Measurements from ENCODE around the gene CCL26.
"Not testable (repeated sequence)": the region's sequence is repeated elsewhere in the genome, so short reads cannot be mapped to it uniquely, and the experiment has no call there.

Gene CCL26

DNA sequence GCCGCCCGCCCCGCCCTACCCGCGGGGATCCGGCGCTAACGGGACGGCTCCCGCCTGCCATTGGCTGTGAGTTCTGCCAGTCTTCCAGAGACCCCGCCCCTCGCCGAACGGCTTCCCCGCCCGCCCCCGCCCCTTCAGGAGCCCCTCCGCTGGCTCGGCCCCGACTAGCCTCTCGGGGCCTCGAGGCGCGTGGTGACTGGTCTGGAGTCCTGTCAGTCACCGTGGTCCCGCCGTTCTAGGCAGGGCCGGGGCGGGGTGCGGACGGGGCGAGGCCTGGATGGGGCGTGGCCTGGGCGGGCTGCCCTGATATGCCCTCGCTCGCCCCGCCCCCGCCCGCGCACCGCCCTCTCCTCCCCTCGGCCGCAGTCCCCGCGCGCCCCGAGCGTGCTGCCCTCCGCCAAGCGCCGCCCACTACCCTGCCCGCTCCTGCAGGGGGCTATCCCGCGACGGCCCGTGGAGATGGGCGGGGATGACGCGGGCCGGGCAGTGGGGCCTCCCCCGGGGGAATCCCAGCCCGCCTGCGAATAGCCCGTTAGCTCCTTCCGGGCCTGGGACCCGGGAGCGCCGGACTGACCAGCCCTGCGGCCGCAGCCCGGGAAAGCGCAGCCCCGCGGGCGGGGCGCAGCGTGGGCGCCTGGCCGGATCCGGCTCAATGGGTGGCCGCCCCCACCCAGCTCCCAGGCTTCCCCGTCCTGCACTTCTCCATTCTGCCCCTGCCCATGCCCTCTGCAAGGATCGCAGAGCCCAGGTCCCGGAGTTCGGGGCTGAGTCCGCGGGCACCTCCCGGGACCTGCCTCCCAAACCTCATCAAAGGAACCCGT, 32.8 kb downstream of the CCL26 start:
- DNase-seq (ENCODE audit: low read depth): peak; percentile 97

DNA sequence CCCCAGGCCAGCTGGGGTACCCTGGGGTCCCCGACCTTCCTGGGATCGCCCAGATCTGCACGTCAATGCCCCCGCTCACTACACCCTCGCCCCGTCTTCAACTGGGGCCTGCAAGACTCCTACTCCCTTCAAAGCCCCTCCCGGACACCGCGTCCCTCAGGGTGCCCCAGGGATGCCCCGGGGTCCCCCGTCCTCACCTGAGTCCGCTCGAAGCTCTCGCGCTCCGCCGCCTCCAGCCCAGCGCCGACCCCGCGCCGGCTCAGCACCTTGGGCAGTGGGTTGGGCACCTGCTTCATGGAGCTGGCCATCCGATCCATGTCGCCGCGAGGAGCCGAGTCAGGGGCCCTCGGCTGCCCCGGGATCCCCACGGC, 33.4 kb downstream of the CCL26 start, which contains the start of gene HIP1:
TSS of gene HIP1 (minus strand) at position 338 of the 371 bp plus-strand sequence. CDS start at position 317, 21 bp downstream.
- DNase-seq (ENCODE audit: low read depth): no peak

DNA sequence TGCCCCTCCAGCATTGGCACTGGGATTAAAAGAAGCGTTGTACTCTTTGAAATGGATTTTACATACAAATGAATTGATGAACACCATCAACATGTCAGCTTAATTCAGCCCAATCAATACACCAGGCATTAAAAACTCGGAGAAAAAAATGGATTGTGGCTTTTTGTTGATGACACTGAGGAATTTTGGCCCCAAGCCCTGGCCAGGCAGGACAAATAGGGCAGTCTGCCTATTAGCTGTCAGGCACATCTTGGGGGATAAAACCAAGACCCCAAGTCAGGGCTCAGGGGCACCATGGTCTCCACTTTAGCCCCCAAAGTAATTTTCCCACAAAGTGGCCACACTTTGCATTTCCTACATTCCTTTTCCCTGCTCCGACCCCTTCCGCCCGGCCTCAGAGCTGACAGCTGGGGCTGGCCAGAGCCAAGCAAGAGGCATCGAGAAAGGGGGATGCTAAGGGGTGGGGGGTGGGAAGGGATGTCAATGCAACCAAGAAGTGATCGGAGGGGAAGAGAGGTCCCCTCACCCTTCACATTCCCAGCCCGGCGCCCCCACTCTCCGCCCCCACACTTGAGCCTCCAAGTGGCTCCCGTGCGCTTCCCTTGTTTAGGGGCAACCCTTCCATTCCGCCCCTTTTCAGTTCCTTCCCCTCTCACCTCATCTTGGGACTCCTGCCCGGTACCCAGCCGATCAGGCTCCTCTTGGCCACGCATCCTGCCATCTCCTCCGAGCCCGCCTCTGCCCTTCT, 34.0 kb downstream of the CCL26 start:
- DNase-seq (ENCODE audit: low read depth): no peak

DNA sequence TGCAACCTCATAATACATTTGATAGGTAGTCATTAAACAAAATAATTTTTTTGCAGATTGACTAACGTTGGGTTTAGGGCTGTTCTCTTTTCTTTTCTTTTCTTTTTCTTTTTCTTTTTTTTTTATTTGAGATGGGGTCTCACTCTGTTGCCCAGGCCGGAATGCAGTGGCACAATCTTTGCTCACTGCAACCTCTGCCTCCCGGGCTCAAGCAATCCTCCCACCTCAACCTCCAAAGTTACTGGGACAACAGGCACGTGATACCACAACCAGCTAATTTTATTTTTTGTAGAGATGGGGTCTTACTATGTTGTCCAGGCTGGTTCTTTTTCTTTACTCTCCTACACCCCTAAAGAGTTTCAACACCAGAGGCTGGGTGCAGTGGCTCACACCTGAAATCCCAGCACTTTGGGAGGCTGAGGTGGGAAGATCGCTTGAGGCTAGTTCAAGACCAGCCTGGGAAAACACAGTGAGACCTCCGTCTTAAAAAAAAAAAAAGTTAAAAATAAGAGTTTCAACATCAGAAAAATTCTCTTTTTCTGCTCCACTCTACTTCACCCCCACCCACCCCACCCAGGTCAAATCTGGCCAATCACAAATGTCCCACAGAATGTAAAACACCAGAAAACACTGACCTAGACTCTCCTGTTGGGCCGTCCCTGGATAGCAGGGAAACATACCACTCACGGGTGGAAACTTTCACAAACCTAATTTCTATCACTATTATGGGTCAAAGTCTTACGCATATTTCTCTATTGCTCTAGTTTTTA, 36.2 kb downstream of the CCL26 start:
- DNase-seq (ENCODE audit: low read depth): no peak

DNA sequence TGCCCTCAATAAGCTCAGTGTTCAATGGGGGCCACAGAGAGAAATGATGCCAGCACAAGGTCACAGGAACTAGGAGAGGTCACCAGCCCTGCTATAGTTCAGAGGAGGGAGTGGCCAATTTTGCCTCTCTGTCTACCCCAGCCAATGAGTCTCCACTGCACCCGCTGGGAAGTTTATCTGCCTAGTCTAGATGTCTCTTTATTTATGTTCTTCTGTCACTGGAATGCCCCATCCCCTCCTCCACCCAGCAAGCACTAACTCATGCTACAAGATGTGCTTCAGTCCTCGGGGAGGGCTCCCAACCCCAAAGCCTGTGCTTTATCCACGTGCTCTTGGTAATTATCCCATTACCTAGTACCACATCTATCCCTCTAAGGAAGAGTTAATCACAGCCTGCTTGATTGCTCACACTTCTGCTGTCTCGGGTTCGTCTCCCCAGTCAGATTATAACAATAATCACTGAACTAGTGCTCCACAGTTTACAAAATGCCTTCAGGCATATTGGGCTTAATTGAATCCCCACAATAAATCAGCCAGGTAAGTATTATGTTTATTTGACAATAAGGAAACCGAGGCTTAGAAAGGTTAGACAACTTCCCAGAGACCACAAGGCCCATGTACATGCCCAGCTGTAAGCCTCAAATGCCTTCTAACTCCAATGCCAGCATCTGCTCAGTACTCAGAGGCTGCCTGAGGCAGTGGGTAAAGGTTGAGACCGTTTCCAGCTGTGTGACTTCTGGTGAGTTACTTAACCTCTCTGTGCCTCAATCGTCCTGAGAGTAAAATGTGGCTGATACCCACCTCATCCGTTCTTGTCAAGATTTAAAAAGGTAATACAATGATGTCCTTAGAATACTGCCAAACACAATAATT, 37.2 kb downstream of the CCL26 start:
- no peak for DNase-seq (ENCODE audit: low read depth)

DNA sequence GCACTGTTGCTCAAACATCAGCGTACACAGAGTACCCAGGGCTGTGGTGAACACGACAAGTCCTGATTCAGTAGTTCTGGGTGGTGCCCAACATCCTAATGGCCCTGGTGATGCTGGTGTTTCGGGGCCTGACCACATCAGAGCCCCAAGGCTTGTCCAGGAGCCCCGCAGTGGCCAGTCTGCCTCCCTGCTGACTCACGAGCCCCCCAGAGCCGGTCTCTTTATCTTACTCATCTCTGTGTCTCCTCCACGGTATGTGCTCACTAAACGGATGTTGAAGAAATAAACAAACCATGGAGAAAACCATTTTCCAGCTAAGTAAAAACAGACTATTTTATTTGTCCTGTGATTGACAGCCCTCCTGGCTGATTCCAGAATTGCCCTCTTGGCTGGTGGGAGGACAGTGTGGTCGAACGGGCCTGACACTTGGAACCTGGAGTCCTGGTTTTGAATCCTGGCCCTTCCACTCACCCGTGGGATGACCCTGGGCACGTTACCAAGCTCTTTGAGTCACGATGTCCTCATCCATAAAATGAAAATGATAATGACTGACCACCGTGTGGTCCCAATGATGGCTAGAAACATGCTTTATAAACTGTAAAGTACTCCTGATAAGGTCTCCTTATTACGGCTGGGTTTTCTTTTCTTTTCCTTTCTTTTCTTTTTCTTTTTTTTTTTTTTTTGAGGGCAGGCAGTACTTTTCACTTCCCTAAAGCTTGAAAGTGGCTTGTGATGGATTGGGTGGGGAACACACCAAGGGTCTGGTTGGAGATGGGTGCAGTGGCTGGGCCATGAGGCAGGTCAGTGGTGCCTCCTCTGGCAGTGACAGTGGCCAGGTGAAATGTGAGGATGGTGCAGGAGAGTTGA, 39.0 kb downstream of the CCL26 start:
- no peak for DNase-seq (ENCODE audit: low read depth)

DNA sequence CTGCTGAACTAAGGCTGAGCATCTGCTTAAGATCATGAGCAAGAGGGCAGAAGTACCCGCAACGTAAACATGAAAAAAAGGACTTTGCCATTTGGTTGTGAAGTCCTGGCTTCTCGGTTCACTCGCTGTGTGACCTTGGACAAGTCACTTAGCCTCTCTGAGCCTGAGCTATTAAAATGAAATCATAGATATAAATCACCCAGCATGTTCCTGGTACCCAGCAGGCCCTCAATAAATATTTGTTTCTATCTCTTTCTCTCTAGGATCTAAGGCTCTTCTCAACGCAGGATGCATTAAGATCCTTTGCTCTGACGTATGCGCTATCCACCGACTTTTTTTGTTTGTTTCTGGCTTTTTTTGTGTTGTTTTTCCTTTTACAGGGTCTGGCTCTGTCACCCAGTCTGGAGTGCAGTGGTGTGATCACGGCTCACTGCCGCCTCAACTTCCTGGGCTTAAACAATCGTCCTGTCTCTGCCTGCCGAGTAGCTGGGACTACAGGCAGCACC, 39.9 kb downstream of the CCL26 start:
- DNase-seq (ENCODE audit: low read depth): no peak

DNA sequence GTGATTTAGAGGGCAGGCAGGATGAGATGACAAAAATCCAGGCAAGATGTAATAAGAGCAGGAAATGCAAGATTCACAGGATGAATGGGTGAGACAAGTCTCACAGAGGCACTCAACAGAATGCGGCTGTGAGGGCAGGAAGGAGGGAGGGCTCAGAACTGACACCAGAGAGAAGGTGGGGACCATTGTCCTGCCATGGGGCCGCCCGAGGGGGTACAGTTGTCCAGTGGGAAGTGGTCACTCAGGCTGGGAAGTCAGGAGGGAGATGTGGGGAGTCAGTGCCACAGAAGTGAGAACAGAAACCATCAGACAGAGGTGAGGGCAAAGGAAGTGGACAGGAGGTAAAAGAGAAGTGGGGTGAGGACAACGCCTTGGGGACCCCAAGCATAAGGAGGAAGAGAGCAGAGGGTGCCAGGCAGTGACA, 42.1 kb downstream of the CCL26 start:
- no peak for DNase-seq (ENCODE audit: low read depth)

DNA sequence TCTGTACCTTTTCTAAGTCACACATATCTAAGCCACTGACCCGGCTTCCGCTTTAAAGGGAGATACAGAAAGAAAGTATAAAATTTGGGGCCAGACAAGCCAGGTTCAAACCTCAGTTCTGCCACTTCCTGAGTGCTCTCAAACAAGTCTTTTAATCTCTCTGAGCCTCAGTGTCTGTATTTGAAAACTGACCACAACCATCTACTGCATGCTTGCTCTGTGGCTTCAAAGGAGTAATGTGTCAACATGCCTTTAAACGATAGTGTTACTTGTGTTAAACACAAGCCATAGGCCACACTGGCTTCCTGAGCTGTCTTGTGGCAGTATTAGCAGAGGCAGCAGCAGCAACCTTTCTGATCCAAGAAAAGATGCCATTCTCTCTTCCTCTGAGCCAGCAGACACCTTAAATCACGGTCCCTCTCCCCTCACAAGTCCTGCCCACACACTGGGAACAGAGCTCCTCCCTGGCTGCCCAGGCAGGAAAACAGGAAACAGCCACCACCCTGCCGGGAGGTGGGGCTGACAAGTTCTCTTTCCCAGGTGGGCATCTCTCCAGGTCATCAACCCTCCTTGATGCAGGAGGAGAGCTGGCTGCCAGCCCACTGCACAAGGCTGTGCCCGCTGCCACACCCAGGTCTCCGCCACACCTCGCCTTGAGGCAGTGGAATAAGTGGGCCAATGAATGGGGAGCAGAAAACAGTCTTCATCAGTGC, 44.0 kb downstream of the CCL26 start:
- DNase-seq (ENCODE audit: low read depth): no peak

DNA sequence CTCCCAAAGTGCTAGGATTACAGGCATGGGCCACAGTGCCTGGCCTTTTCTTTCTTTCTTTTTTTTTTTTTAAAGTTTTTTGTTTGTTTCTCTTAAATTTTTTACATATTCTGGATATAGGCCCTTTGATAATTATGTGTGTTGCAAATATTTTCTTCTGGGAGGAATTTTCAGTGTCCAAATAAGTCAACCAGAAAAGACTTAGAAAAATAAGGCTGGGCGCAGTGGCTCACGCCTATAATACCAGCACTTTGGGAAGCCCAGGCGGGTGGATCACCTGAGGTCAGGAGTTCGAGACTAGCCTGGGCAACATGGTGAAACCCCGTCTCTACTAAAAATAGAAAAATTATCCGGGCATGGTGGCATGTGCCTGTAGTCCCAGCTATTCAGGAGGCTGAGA, 44.7 kb downstream of the CCL26 start:
- DNase-seq (ENCODE audit: low read depth): not testable (repeated sequence)

DNA sequence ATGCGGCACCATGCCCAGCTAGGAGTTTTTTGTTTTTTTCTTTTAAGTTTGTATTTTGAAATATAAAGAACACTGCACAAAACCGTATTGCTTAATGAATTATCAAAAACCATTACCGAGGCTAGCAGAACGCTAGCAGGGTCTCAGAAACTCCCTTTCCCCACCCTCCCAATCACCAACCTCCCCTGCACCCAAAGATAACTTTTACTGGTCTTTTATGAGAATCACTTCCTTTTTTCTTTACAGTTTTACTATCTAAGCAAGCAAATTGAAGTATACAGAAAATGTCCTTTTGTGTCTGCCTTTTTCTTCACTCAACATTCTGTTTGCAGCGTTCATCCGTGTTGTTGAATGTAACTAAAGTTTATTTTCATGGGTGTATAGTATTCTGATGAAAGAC, 46.7 kb downstream of the CCL26 start:
- DNase-seq (ENCODE audit: low read depth): no peak

DNA sequence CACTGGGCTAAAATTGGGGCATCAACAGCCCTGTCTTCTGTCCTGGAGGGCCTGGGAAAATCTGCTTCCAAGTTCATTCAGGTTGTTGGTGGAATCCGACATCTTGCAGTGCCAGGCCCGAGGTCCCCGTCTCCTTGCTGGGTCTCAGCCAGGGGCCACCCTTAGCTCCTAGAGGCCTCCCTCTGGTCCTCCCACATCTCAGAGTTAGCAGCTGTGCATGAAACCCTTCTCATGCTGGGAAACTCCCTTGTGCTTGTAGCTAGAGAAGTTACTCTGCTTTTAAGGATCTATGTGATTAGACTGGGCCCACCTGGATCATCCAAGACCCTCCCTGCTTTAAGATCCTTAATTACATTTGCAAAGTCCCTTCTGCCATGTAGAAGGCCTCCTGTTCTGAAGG, 48.6 kb downstream of the CCL26 start:
- DNase-seq (ENCODE audit: low read depth): no peak

DNA sequence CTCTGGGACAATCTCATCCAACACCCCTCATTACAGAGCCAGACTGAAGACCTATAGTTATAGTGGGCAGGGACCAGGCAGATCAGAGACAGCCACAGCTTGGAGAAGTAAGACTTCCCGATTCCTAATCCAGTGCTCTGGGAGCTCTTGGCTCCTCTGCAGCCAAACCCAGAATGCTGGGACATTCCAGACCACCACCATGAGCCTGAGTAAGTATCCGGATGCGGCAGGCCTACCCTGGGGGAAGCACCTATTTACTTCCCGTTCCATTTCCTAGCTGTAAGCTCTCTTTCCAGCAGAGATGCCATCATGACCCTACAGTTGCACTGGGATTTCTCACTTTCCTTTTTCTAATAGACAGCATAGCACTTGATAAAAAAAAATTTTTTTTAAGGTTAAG, 49.6 kb downstream of the CCL26 start:
- no peak for DNase-seq (ENCODE audit: low read depth)

DNA sequence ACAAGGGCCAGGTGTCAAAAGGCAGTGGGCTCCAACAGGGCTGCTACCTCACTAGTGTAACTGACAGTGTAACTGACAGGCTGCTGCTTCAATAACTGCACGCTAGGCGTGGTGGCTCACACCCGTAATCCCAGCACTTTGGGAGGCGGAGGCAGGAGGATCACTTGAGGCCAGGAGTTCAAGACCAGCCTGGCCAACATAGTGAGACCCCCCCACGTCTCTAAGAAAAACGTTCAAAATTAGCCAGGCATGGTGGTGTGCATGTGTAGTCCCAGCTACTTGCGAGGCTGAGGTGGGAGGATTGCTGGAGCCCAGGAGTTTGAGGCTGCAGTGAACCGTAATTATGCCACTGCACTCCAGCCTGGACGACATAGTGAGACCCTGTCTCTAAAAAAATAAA, 50.1 kb downstream of the CCL26 start:
- not testable (repeated sequence) for DNase-seq (ENCODE audit: low read depth)

DNA sequence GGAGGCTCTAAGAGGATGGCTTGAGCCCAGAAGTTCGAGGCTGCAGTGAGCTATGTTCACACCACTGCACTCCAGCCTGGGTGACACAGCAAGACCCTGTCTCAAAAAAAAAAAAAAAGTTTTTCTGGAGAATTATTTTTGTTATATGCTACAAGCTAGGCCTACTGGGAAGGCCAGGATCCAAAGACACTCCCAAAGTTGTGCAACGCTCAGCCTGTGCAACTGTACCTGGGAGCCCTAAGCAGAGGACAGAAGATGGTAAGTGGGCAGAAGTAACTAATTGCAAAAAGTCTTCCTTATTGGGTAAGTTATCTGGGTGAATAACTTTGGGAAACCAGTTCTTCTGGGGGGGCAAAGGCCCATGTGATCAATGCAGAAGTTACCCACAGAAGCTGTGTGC, 50.6 kb downstream of the CCL26 start:
- no peak for DNase-seq (ENCODE audit: low read depth)

DNA sequence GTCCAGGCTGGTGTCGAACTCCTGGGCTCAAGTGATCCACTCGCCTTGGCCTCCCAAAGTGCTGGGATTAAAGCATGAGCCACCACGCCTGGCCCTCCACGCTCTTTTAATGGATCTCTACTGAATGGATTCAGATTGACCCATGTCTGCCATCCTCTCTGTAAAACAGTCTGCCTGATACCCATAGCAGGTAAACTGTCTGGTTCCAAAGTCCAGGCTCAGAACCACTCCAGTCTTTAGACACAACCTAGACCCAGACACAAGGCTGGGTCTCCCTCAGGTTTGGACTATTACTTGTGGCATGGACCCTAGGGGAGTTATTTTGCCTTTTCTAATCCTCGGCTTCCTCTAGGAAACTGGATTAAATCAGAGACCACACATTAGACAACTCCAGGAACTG, 52.4 kb downstream of the CCL26 start:
- no peak for DNase-seq (ENCODE audit: low read depth)

Data from stimulated activated CD8-positive, alpha-beta memory T cell treated with anti-CD3 and anti-CD28 coated beads, Interleukin-12 subunit alpha, Interleukin-12 subunit beta, amount 100 ng/mL, for 1 hour (primary cell).